Transverse colon (tissue), 4 donors: ENCODE measurements around the gene MYRIP. TPM values are rescaled to one million over a fixed set of nuclear protein-coding genes. Genes with fewer than 3 reads are reported as not detected.

Source experiments
- DNase-seq: peaks from one replicate; pipeline ENCODE4 v3.0.0-alpha.2; 2019
- H3K27ac ChIP-seq, 4 donors: fragments of 200-600 bp; sonication (generic); 2 replicates each; pipeline ENCODE4 v1.5.1; 2016 to 2018; ENCODE audit warnings: inconsistent platforms in 4 of 4
- H3K27me3 ChIP-seq: fragments of 200-600 bp; sonication (generic); 2 replicates; pipeline ENCODE4 v1.5.1; 2017; ENCODE audit warnings: inconsistent platforms
- H3K36me3 ChIP-seq, 4 donors: fragments of 200-600 bp; sonication (generic); 2 replicates each; pipeline ENCODE4 v1.5.1; 2017 to 2019; ENCODE audit warnings: inconsistent platforms in 4 of 4
- H3K4me1 ChIP-seq, 4 donors: fragments of 200-600 bp; sonication (generic); 2 replicates each; pipeline ENCODE4 v1.5.1; 2017 to 2020; ENCODE audit warnings: inconsistent platforms in 4 of 4
- H3K4me3 ChIP-seq, 4 donors: fragments of 200-600 bp; sonication (generic); 1 replicate in 1 of 4; 2 replicates in 3 of 4; pipeline versions ENCODE4 v1.5.1 to v1.6.1; 2017 to 2019; ENCODE audit warnings: inconsistent platforms in 4 of 4
- H3K9me3 ChIP-seq, 2 donors: fragments of 200-600 bp; sonication (generic); 2 replicates each; pipeline ENCODE4 v1.5.1; 2017 to 2019; ENCODE audit warnings: inconsistent platforms in 2 of 2
- EP300 ChIP-seq: sonication (generic); formaldehyde crosslinking; IDR thresholded peaks from one replicate; pipeline ENCODE4 v1.6.1; 2017; ENCODE audit warnings: antibody characterized with exemption, low read depth
- POLR2A ChIP-seq: fragments of 450-650 bp; IDR thresholded peaks from one replicate; pipeline ENCODE4 v1.6.1; 2016; ENCODE audit warnings: antibody characterized with exemption, mild to moderate bottlenecking, moderate library complexity
- POLR2AphosphoS5 ChIP-seq, 3 donors: sonication (generic); formaldehyde crosslinking; IDR thresholded peaks; one replicate each; pipeline ENCODE4 v1.6.1; 2016; ENCODE audit warnings: antibody characterized with exemption in 3 of 3
- WGBS, 2 donors: methylation state at CpG; one replicate each; pipeline ENCODE4 v1.1.5; 2018; ENCODE audit warnings: low coverage in 1 of 2; 5-methylcytosine and 5-hydroxymethylcytosine counted together
- in situ Hi-C, 4 donors: fragments of 200-750 bp; cut with MboI; loops; one replicate each; pipeline versions ENCODE4 v1.15.0 to v1.15.1; 2017; ENCODE audit warnings: low sequenced_read_pairs in 3 of 4, low pct_ligation_motif_present in 1 of 4, low pct_unique_long_range_greater_than_20kb in 1 of 4
- intact Hi-C: fragments of 100-400 bp; cut with DNase I; formaldehyde crosslinking; loops from one replicate; pipeline ENCODE4 v1.15.1; 2023; ENCODE audit warnings: low total_unique reads
- total RNA-seq, 4 donors: library from RNA; depleted of rRNA; stranded (reverse); fragments of >200 nt; gene quantifications; one replicate each; pipeline ENCODE4 v1.1.0, GENCODE V29; 2016
- TF ChIP-seq, protein P1 (sequence below), 5 experiments: fragments of 200-600 bp in 3 of 5; fragments of 450-650 bp in 2 of 5; sonication (generic) in 3 of 5; IDR thresholded peaks; 1 replicate in 2 of 5; 2 replicates in 3 of 5; pipeline ENCODE4 v1.5.1; 2016 to 2017; ENCODE audit warnings: antibody characterized with exemption in 5 of 5, inconsistent platforms in 3 of 5, mild to moderate bottlenecking in 2 of 5, moderate library complexity in 1 of 5

MYRIP gene
- total RNA-seq, 4 donors from 2014 or later: 2.6 to 19.7 (median 5.4) TPM

- no peaks in the 10 kb centered on the region for H3K27me3 ChIP-seq
- in situ Hi-C loops (no loop called here), intact Hi-C loops (no loop called here)
- H3K4me1 ChIP-seq: no peaks in the 10 kb centered on the region
- no peaks in the 10 kb centered on the region for H3K9me3 ChIP-seq
- DNase-seq: no peak
- H3K36me3 ChIP-seq: no peaks in the 10 kb centered on the region
- H3K27ac ChIP-seq: no peak overlapping the region
- H3K4me3 ChIP-seq: no peak overlapping the region
- TF ChIP-seq, protein P1, sequence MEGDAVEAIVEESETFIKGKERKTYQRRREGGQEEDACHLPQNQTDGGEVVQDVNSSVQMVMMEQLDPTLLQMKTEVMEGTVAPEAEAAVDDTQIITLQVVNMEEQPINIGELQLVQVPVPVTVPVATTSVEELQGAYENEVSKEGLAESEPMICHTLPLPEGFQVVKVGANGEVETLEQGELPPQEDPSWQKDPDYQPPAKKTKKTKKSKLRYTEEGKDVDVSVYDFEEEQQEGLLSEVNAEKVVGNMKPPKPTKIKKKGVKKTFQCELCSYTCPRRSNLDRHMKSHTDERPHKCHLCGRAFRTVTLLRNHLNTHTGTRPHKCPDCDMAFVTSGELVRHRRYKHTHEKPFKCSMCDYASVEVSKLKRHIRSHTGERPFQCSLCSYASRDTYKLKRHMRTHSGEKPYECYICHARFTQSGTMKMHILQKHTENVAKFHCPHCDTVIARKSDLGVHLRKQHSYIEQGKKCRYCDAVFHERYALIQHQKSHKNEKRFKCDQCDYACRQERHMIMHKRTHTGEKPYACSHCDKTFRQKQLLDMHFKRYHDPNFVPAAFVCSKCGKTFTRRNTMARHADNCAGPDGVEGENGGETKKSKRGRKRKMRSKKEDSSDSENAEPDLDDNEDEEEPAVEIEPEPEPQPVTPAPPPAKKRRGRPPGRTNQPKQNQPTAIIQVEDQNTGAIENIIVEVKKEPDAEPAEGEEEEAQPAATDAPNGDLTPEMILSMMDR (IDR thresholded peaks at IDR 0.05): no peak
- TF ChIP-seq POLR2A (no peak), EP300 (no peak), POLR2AphosphoS5 (IDR thresholded peaks at IDR 0.05) (no peak)
Measured at GRCh38 chr3:40207796-40208195, 398.4 kb downstream of the MYRIP start.

DNA sequence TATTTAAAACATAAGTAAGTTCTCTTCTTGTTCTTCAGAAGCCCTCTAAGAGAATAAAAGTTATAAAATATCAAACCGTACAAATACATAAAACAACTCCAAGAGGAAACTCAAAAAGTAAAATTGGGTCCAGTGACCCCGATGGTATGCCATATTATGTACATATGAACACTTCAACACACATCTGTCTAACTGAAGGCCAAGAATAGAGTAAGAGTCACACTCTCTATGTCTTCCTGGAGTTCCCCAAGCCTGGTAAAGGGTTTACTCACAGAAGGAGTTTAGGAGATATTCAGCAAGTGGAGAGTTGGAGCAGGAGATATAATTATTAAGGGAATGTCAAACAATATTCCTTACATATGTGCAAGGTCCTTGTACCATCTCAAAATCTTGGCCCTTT lies 398.8 kb downstream of the MYRIP start:
- DNase-seq: no peak
- Histone ChIP-seq H3K9me3 (no peaks in the 10 kb centered on the region), H3K4me1 (no peaks in the 10 kb centered on the region), H3K36me3 (no peaks in the 10 kb centered on the region), H3K27ac (no peak overlapping the region), H3K4me3 (no peak overlapping the region), H3K27me3 (no peaks in the 10 kb centered on the region)
- TF ChIP-seq POLR2AphosphoS5 (IDR thresholded peaks at IDR 0.05): no peak
- TF ChIP-seq EP300: no peak
- TF ChIP-seq, protein P1 (IDR thresholded peaks at IDR 0.05): no peak
- no peak for TF ChIP-seq POLR2A
- intact Hi-C loops: no loop called here
- 88 to 91% methylated on average over 2 of the region's 2 CpGs for WGBS, 2 donors
- in situ Hi-C loops: no loop called here

DNA sequence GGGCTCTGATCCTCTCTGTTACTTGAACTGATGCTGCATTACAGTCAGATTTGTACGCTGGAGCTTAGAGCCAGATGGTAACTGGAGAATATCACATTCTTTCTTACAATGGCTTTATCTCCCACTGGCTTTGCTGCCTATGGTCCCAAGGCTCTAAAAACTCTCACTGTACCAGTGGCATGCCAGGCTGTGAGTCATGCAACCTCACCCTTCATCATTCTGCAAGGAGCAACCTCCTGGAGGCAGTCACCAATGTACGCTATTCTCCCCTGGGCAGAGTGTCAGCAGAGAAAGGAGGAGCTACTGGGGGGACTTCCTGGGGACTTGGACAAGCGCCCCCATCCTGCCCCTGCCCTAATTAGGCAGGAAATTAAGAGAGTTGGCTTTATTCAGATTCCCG lies 402.2 kb downstream of the MYRIP start:
- H3K4me3 ChIP-seq: no peak overlapping the region
- 60 to 80% methylated on average over 1 to 4 of the region's 4 CpGs for WGBS, 2 donors
- TF ChIP-seq EP300 (no peak), POLR2AphosphoS5 (IDR thresholded peaks at IDR 0.05) (no peak), POLR2A (no peak)
- TF ChIP-seq, protein P1 (IDR thresholded peaks at IDR 0.05): no peak
- H3K36me3 ChIP-seq: no peaks in the 10 kb centered on the region
- no peaks in the 10 kb centered on the region for H3K9me3 ChIP-seq
- DNase-seq: no peak
- H3K27me3 ChIP-seq: no peaks in the 10 kb centered on the region
- intact Hi-C loops: no loop called here
- H3K4me1 ChIP-seq: no peaks in the 10 kb centered on the region
- in situ Hi-C loops: no loop called here
- H3K27ac ChIP-seq: no peak overlapping the region

- Histone ChIP-seq H3K27ac (no peak overlapping the region), H3K9me3 (no peaks in the 10 kb centered on the region), H3K4me1 (no peaks in the 10 kb centered on the region), H3K27me3 (no peaks in the 10 kb centered on the region), H3K36me3 (no peaks in the 10 kb centered on the region), H3K4me3 (no peak overlapping the region)
- 72% methylated on average over 5 of the region's 5 CpGs; no CpG with 5 or more reads in 1 of the 2 donors for WGBS, 2 donors
- in situ Hi-C loops (no loop called here), intact Hi-C loops (no loop called here)
- no peak for DNase-seq
- TF ChIP-seq, protein P1 (IDR thresholded peaks at IDR 0.05): no peak
- TF ChIP-seq EP300: no peak
- no peak for TF ChIP-seq POLR2AphosphoS5 (IDR thresholded peaks at IDR 0.05)
- no peak for TF ChIP-seq POLR2A
Measured at GRCh38 chr3:40213556-40213955, 404.1 kb downstream of the MYRIP start.
